Gastroesophageal sphincter (tissue), 3 donors: ENCODE results near the gene RFX6.

Source experiments
- CTCF ChIP-seq, 4 experiments: fragments of 200-600 bp in 2 of 4; fragments of 450-650 bp in 2 of 4; sonication (generic) in 1 of 4; IDR thresholded peaks; one replicate each; pipeline ENCODE4 v1.5.1; 2017 to 2019; ENCODE audit warnings: antibody characterized with exemption in 4 of 4, mild to moderate bottlenecking in 2 of 4, moderate library complexity in 2 of 4
- EP300 ChIP-seq: sonication (generic); formaldehyde crosslinking; IDR thresholded peaks from one replicate; pipeline ENCODE4 v1.6.1; 2017; ENCODE audit warnings: antibody characterized with exemption, mild to moderate bottlenecking
- POLR2A ChIP-seq, 2 donors: fragments of 450-650 bp; IDR thresholded peaks; one replicate each; pipeline ENCODE4 v1.6.1; 2017; ENCODE audit warnings: antibody characterized with exemption in 2 of 2, mild to moderate bottlenecking in 2 of 2, moderate library complexity in 1 of 2
- POLR2AphosphoS5 ChIP-seq: sonication (generic); formaldehyde crosslinking; IDR thresholded peaks from one replicate; pipeline ENCODE4 v1.6.1; 2017; ENCODE audit warnings: antibody characterized with exemption

DNA sequence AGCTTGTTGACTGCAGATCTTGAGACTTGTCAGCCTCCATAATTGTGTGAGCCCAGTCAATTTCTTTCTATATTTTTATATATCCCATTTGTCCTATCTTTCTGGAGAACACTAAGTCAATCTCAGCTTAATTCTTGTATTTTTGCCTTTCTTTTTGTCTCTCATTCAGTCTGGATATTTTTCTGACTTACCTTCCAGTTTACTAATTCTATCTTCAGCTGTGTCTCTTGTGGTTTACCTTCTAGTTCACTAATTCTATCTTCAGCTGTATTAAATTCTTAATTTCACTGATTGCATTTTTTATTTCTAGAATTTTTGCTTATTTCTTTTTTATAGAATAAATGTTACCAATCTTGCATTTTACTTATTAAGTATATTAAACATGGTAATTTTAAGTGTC lies 17.8 kb upstream of the RFX6 start:
- TF ChIP-seq CTCF (IDR thresholded peaks at IDR 0.05) (no peak), POLR2A (IDR thresholded peaks at IDR 0.05) (no peak), POLR2AphosphoS5 (no peak), EP300 (no peak)
